PFSK-1 (cell line): ENCODE measurements around the gene ZNF366.

Experiments used
- REST ChIP-seq, 2 experiments: IDR thresholded peaks; 2 replicates each; pipeline versions ENCODE4 v1.6.1 to v1.8.0; 2011 to 2012; ENCODE audit warnings: low read depth in 2 of 2, low read length in 2 of 2, control low read depth in 1 of 2, inconsistent platforms in 1 of 2, mild to moderate bottlenecking in 1 of 2, moderate library complexity in 1 of 2; ENCODE audit not compliant: insufficient read depth in 1 of 2
- TAF1 ChIP-seq: IDR thresholded peaks from 2 replicates; pipeline ENCODE4 v1.6.1; 2012; ENCODE audit warnings: low read length, control low read depth, borderline replicate concordance; ENCODE audit not compliant: insufficient read depth

DNA sequence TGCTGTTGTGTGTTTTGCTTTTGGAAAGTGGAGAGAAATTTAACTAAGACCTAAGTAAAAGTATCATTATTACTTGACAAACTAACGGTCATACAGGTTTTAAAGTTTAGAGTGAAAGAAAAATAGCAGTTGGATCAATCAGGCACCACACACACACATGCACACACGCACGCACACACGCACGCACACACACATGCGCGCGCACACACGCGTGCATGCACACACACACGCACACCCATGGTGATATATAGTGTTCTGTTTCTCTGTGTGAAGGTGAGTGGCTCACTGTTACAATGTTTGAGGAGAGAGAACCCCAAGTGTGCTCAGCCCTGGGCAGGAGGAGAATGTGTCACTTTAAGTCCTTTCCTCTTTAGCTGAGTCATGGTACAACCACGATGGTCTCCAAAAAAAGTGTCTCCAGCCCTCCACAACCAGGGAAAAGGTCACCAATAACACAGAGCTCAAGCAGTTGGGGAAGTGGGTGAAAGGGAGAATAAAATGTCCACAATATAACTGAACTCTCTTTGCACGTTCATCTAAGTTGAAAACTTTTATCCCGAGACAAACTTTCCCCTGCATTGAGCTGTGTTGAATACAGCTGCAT, 3.2 kb downstream of the ZNF366 start:
- TF ChIP-seq TAF1, result no peak
- no peak for TF ChIP-seq REST (IDR thresholded peaks at IDR 0.05; ENCODE audit: insufficient read depth in 1 of 2, low read depth in 2 of 2, low read length in 2 of 2)
